ENCODE data around the gene MED12L.

The MED12L gene

DNA sequence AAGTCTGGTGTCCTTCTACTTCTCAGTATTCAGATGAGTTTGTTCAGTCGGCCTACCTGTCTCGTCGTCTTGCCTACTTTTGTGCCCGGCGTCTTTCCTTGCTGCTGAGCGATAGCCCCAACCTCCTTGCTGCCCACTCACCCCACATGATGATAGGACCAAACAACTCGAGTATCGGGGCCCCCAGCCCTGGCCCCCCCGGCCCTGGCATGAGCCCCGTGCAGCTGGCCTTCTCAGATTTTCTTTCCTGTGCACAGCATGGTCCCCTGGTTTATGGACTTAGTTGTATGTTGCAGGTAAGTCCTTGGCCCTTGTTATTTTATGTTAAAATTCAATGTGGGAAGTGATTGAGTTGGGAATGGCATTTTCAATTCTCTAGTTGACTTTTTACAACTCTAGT is 74.3 kb downstream of the MED12L start:
- no peaks in the 10 kb centered on the region for H3K36me3 ChIP-seq (ENCODE audit: control insufficient read depth, insufficient read depth, low read length)
- H3K4me1 ChIP-seq = peaks cover 8% of the 10 kb centered on the region
- no peak overlapping the region for H3K4me3 ChIP-seq (ENCODE audit: low read depth, low read length)
- no peak overlapping the region for H2AFZ ChIP-seq
- H3K27ac ChIP-seq = no peak overlapping the region
- H3K4me2 ChIP-seq (ENCODE audit: low read length) = no peak overlapping the region
- TF ChIP-seq, protein P1, sequence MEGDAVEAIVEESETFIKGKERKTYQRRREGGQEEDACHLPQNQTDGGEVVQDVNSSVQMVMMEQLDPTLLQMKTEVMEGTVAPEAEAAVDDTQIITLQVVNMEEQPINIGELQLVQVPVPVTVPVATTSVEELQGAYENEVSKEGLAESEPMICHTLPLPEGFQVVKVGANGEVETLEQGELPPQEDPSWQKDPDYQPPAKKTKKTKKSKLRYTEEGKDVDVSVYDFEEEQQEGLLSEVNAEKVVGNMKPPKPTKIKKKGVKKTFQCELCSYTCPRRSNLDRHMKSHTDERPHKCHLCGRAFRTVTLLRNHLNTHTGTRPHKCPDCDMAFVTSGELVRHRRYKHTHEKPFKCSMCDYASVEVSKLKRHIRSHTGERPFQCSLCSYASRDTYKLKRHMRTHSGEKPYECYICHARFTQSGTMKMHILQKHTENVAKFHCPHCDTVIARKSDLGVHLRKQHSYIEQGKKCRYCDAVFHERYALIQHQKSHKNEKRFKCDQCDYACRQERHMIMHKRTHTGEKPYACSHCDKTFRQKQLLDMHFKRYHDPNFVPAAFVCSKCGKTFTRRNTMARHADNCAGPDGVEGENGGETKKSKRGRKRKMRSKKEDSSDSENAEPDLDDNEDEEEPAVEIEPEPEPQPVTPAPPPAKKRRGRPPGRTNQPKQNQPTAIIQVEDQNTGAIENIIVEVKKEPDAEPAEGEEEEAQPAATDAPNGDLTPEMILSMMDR (IDR thresholded peaks at IDR 0.05) = no peak
- no peaks in the 10 kb centered on the region for H3K27me3 ChIP-seq (ENCODE audit: control insufficient read depth, insufficient read depth, low read length)
- H3K9ac ChIP-seq = no peak overlapping the region
- H3K79me2 ChIP-seq = no peaks in the 10 kb centered on the region
- H3K9me3 ChIP-seq (ENCODE audit: control insufficient read depth, low read length) = no peaks in the 10 kb centered on the region

DNA sequence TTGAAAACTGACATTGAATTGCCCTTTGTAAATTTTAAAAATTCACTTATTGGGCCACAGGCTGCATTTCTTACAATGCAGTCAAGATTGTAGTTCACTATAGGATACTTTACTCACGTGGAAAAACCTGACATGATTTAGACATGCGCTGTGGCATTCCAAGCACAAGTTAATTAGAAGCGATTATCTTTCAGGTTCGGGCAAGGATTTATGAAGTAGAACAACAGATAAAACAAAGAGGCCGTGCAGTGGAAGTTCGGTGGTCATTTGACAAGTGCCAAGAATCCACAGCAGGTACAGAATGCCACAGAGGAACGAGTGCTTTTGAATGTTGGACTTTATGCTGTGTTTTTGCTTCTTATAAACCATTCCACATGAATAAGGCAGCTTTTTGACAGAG is 79.8 kb downstream of the MED12L start:
- Histone ChIP-seq H3K4me2 (ENCODE audit: low read length) (no peak overlapping the region), H3K36me3 (ENCODE audit: control insufficient read depth, insufficient read depth, low read length) (no peaks in the 10 kb centered on the region), H3K4me3 (ENCODE audit: low read depth, low read length) (no peak overlapping the region), H3K27me3 (ENCODE audit: control insufficient read depth, insufficient read depth, low read length) (no peaks in the 10 kb centered on the region), H3K9me3 (ENCODE audit: control insufficient read depth, low read length) (no peaks in the 10 kb centered on the region), H3K9ac (no peak overlapping the region), H3K79me2 (no peaks in the 10 kb centered on the region), H2AFZ (no peak overlapping the region), H3K4me1 (no peaks in the 10 kb centered on the region), H3K27ac (no peak overlapping the region)
- TF ChIP-seq, protein P1 (IDR thresholded peaks at IDR 0.05) = no peak

DNA sequence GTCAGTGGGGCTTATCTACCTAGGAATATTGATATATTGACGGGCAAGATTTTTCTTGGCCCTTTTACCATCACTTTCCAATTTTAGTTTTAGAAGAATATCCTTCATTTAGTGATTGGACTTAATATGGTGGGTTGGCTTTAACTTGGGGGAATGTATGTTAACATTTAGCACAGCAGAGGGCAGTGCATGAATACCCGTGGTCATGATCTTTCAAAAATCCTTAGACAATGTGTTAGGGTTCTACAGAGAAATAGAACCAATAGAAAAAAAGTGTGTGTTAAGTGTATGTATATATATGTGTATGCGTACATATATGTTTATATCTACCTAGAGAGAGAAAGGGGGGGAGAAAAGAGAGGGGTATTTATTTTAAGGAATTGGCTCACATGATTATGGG is 80.7 kb downstream of the MED12L start:
- no peaks in the 10 kb centered on the region for H3K4me1 ChIP-seq
- H3K79me2 ChIP-seq = no peaks in the 10 kb centered on the region
- H3K4me3 ChIP-seq (ENCODE audit: low read depth, low read length) = no peak overlapping the region
- H3K4me2 ChIP-seq (ENCODE audit: low read length) = no peak overlapping the region
- H3K27ac ChIP-seq = no peak overlapping the region
- H3K36me3 ChIP-seq (ENCODE audit: control insufficient read depth, insufficient read depth, low read length) = no peaks in the 10 kb centered on the region
- no peaks in the 10 kb centered on the region for H3K27me3 ChIP-seq (ENCODE audit: control insufficient read depth, insufficient read depth, low read length)
- no peak overlapping the region for H3K9ac ChIP-seq
- H2AFZ ChIP-seq = no peak overlapping the region
- TF ChIP-seq, protein P1 (IDR thresholded peaks at IDR 0.05) = no peak
- no peaks in the 10 kb centered on the region for H3K9me3 ChIP-seq (ENCODE audit: control insufficient read depth, low read length)

DNA sequence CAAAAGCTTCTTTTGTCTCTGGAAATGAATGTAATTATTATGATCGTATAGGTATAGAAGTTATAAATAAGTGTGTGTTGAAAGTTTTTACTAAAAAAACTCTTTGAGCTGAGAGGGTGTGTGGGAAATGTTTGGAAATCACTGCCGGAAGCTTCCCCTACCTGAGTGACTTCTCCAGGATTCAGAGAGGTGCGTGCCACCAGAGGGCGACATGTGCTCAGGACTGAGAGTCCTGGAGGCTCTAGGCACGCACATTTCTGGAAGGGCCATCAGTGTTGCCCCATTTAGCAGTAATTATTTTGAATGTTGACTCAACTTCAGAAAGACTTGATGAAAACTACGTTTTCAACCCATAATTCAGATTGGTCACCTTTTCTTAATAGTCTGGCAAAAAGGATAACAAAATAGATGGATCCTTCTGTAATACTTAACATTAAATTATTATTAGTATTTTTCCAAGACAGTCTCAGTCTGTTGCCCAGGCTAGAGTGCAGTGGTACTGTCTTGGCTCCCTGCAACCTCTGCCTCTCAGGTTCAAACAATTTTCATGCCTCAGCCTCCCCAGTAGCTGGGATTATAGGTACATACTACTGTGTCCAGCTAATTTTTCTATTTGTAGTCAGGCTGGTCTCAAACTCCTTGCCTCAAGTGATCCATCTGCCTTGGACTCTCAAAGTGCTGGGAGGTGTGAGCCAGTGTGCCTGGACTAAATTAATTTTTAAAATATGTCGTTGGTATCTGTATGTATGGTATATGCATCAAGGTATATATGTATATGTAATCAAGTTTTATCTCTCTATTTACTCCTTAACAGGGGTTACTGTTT is 83.0 kb downstream of the MED12L start:
- no peaks in the 10 kb centered on the region for H3K27me3 ChIP-seq (ENCODE audit: control insufficient read depth, insufficient read depth, low read length)

More for the DNA sequence above, 83.0 kb downstream of the MED12L start:
- Histone ChIP-seq H3K27ac (no peak overlapping the region), H2AFZ (no peak overlapping the region), H3K36me3 (ENCODE audit: control insufficient read depth, insufficient read depth, low read length) (no peaks in the 10 kb centered on the region), H3K79me2 (no peaks in the 10 kb centered on the region), H3K4me2 (ENCODE audit: low read length) (no peak overlapping the region), H3K9ac (no peak overlapping the region), H3K4me1 (no peaks in the 10 kb centered on the region), H3K4me3 (ENCODE audit: low read depth, low read length) (no peak overlapping the region), H3K9me3 (ENCODE audit: control insufficient read depth, low read length) (no peaks in the 10 kb centered on the region)
- TF ChIP-seq, protein P1 (IDR thresholded peaks at IDR 0.05) = peak; percentile 76
